ENCODE measurements around the gene SOX30. TPM values are rescaled to one million over a fixed set of nuclear protein-coding genes. Genes with fewer than 3 reads are reported as not detected.
A peak's percentile ranks its signal among the peaks of the same experiment; 100 is the strongest.

SOX30 gene
- total RNA-seq, 1 experiment from 2014 or later: not detected

DNA sequence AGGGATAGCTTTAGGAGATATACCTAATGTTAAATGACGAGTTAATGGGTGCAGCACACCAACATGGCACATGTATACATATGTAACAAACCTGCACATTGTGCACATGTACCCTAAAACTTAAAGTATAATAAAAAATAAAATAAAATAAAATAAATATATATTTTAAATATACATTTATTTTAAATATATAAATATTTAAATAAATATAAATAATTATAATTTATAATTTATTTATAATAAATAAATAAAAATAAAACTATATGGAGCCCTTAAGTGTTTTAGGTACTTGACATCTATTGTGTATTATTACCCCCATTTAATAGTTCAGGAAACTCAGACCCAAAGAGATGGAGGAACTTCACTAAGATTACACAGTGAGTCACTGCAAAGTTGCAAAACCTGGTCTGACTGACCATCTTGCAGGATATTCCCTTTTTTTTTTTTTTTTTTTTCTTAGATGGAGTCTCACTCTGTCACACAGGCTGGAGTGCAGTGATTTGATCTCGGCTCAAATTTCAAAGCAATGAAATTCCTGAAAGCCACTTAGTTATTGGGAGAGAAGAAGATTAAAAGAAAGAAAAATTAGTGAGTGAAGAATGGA is 13.3 kb upstream of the SOX30 start:
- DNase-seq (ENCODE audit: low read depth): peak; percentile 85

DNA sequence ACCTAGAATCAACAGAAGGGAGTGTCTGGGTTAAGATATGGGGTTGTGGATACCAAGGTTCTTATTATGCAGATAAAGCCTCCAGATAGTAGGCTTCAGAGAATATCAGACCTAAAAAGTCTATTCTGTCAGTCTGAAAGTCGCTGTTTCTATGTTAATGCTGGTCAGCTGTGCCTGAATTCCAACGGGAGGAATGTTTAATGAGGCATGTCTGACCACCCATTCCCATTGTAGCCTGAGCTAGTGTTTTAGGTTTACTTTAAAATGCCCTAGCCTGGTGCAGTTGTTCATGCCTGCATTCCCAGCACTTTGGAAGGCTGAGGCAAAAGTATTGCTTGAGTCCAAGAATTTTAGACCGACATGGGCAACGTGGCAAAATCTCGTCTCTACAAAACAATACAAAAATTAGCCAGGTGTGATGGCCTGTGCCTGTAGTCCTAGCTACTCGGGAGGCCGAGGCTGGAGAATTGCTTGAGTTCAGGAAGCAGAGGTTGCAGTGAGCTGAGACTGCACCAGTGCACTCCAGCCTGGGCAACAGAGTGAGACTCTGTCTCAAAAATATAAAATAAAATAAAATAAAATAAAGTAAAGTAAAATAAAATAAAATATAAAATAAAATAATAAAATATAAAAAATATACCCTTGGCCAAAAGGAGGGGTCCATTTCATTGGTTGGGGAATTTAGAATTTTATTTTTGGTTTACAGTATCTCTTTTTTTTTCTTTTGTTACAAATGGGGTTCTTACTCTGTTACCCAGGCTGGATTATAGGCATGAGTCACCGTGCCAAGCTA is 7.8 kb upstream of the SOX30 start:
- no peak for DNase-seq (ENCODE audit: low read depth)

DNA sequence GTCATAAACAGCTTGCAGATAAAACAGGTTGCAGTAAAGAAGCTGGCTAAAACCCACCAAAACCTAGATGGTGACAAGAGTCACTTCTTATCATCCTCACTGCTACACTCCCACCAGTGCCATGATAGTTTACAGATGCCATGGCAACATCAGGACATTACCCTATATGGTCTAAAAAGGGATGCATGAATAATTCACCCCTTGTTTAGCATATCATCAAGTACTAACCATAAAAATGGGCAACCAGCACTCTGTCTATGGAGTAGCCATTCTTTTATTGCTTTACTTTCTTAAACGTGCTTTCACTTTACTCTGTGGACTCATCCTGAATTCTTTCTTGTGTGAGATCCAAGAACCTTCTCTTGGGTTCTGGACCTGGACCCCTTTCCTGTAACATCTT is 6.7 kb upstream of the SOX30 start:
- DNase-seq (ENCODE audit: low read depth): no peak

DNA sequence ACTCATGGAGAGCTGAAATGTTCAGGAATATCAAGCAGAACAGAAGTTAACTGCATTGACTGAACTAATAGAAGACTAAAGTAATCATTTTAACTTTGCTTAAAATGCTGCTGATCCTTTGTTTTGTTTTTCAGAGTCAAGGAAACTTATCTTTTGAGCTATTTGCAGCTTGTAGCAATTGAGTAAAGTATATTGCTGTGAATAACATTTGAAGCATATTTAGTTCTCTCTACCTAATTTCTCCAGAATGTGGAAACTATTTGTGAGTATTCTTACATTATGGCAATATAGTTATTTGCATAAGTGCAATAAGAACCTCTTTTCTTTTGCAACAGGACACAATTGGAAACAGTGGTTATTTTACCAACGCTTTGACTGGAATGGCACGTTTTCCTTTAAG is 5.3 kb upstream of the SOX30 start:
- no peak for DNase-seq (ENCODE audit: low read depth)

DNA sequence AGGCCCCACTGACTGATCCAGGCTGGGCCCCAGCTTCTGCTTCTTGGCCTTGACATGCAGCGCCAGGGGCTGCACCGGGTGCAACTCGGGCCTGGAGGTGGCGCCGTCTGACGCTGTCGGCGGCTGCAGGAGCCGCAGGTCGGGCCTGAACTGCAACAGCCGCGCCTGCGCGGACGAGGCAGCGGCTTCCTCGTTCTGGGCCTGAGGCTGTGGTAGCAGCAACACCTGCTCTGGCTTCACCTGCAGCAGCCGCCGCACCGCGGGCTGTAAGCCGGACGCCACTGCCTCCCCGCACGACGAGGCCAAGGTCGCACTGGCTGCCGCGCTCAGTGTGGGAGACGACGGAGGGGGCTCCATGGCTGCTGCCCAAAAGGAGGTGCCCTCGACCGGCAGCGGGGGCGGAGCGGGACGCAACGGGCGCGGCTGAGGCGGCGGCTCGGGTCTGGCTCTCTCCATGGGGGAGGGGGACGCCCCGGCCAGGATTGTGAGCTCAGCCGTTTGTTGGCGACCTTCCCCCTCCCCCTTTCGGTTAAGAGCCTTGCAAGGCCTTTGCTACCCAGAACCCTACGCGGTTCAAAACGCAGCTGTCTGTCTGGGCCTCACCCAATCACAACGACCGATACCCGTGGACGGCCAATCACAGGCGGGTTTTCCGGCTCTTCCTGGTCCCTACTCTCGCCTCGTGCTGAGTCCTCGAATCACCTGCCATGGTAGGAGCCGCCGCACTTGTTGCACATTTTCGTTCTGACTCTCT is 438 bp downstream of the SOX30 start:
- DNase-seq (ENCODE audit: low read depth): no peak

DNA sequence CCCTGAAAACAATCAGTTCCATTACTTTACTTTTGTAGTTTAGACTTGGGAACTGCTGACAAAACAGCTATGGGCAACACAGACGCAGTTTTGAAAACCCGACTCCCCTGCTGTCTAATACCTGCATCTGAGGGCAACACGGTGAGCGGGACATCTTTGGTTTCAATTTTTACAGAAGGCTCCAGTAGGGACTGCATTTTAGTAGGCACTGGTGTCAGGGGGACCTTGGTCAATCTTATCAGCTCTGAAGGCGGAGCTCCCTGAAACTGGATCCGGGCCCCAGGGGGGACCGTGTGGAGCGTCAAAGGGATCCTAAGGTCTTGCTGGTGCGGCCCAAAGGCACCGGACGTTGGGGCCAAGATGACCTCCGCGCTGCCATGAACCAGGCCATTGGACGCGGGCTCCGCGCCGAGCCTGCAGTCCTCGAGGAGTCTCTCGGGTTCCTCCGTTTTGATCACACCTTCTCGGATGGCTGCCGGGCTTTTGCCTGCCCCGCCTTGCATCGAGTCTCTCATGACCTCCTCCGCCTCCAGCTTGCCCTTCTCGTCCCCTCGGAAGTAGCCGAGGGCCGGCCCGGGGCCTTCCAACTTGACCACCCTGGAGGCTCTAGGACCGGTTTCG is 1.1 kb downstream of the SOX30 start:
- DNase-seq (ENCODE audit: low read depth): no peak

DNA sequence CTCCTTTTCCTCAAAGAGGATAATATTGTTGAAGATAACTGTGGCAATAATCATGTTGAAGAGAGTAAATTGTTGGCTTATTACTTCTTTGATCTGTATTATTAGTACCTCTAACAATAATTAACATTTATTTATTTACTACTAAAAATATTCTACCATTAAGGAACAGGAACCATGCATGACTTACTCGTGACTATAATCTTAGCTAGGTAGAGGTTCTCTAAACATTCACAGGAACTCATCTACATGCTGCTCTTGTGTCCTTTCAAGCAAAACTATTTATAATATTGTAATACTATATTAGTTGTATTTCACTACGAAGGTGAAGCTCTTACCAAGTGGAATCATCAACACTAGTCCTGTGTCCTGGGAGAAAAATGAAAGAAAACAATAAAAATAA is 3.1 kb downstream of the SOX30 start:
- no peak for DNase-seq (ENCODE audit: low read depth)

DNA sequence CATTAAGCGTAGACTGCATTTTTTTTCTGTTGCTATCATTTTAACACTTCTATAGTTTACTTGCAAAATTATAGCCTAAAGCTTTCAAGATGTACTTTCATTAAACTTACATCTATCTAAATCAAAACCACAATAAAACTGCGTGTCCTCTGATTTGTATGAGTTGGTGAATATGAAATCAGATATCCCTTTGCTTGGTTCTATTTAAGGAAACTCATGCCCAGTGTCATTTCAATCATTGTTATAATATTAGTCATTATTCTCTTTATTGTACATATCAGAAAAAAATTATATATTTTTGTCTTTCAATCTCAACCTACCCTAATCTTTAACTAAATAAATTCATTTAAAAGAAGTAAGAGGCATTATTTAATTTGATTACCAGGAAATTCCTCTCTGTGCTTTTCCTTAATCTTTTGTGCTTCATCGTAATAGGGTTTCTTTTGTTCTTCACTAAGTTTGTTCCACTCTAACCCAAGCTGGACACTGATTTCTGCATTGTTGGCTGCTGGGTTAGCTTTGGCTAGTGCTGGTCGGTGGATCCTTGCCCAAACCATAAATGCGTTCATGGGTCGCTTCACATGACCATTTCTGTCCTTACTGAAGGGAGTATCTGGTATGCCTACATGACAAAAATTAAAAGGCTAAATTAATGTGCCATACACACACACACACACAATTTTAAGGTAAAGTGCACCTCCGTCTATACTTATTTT is 3.8 kb downstream of the SOX30 start:
- DNase-seq (ENCODE audit: low read depth): no peak

DNA sequence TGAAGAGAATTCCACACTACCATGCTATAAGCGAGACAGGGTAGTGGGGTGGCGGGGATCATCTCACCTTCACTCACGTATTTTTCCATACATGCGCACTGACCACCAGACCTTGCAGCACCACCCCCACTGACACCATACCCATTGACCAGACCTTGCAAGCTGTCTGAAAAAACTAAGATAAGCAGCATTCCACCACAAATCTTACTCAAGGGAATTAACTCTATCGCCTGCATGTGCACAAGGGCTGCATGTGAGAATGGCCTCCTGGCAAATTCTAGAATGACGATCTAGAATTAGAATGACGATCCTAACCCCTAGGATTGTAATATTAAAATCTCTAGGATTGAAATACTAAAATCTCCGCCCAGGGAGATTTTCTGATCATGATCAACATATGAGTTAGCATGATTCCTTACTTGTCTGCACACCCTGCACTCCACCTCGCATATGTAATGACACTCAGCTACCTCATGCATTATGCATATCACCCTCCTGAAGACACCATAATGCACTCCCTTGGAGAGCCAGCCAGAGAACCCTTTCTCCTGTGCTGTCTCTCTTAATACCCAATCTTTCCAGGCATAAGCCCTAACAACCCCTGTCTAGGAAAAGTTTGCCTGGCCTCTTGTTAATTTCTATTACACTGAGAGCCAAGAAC is 11.7 kb downstream of the SOX30 start:
- DNase-seq (ENCODE audit: low read depth): no peak

DNA sequence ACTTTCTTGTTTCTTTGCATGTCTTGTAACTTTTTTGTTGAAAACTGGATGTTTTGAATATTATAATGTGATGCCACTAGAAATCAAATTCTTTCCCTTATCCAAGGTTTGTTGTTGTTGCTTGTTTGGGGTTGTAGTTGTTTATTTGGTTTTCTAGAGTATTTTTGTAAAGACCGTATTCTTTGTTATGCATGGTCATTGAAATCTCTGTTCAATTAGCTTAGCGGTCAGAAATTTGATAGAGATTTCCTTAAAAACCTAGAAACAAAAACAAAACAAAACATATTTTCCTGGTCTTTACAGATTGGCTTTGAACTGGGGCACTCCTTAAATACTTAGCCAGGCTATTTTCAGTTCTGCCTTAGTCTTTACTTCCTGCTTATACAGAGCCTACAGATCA is 21.9 kb downstream of the SOX30 start:
- DNase-seq (ENCODE audit: low read depth): no peak

DNA sequence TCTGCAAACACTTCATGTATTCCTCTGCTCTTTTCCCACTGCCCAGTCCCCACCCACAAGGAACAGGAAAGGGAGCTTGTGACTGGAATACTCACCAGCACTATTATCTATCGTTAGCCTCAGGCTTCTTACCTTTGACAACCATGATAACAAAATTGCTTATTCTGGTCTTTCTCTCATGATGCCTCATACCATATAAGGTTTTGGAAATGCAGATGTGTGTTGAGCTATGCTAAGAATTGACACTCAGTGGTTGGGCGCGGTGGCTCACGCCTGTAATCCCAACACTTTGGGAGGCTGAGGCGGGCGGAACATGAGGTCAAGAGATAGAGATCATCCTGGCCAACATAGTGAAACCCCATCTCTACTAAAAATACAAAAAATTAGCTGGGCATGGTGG is 25.4 kb downstream of the SOX30 start:
- DNase-seq (ENCODE audit: low read depth): no peak

DNA sequence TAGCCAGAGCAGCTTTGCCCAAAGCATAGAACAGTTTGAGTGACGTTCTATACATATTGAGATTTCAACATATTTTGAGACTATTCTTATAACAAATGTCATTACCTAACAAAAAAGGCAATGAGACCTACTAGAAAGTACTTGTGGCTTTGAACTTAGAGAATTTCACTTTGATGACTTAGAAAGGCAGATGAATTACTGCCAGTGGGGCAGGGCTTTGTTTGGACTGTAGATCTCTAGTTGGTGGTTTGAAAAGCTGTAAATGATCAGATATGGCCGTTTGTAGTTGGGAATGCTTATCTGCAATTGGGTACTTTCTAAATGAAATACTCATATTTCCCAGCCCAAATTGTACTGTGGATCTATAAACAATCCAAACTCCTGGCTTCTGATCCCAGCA is 28.1 kb downstream of the SOX30 start:
- DNase-seq (ENCODE audit: low read depth): no peak

DNA sequence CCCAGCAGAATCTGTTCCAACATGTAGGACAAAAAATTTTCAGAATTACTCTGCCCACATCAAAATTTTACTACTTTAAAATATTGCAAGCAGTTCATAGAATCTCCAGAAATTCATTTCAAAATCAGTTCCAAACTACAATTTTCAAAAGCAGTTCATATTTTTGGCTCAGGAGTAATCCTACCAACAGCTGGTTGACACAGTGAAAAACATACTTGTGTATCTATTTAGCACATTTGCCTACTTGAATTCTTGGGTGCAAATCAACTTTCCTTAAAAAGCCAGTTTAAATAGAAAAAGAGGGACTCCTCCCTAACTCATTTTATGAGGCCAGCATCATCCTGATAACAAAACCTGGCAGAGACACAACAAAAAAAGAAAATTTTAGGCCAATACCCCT is 31.5 kb downstream of the SOX30 start:
- DNase-seq (ENCODE audit: low read depth): no peak

DNA sequence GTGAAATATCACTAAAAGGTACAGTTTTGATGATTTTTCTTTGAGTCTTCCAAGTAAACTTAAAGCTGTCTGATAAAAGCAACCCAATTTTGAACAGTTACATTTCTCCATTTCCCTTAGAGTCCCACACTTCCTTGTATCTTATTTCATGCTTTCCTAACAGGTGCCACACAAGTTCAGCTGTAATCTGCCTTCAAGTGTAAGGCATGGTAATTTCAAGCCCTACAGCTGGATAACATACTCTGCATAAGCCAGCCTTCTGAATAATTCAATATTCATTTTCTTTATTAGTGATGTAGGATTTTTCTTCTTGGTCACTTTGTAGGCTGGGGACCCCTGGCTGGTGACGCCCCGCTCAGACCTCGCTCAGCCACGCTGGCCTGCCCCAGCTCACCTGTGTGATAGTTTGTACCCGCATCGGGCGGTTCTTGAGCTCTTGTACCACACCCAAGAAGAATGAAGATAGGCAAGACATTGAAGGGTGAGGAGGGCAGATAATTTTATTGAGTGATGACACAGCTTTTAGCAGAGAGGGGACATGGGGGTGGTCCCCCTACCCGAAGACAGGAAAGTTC is 34.0 kb downstream of the SOX30 start:
- DNase-seq (ENCODE audit: low read depth): no peak

DNA sequence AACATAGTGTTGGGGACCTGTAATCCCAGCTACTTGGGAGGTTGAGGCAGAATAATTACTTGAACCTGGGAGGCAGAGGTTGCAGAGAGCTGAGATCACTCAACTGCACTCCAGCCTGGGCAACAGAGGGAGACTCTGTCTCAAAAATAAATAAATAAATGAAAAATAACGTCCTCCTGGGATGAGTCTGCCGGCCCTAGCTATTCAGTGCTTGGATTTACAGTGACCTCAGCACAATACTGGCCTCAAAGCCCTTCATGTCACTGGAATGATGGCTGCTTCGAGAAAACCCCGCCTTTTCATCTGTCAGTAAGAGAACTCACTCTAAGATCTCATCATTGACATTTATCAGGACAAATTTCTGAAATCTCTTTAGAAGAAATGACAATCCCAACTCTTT is 35.5 kb downstream of the SOX30 start:
- DNase-seq (ENCODE audit: low read depth): no peak

DNA sequence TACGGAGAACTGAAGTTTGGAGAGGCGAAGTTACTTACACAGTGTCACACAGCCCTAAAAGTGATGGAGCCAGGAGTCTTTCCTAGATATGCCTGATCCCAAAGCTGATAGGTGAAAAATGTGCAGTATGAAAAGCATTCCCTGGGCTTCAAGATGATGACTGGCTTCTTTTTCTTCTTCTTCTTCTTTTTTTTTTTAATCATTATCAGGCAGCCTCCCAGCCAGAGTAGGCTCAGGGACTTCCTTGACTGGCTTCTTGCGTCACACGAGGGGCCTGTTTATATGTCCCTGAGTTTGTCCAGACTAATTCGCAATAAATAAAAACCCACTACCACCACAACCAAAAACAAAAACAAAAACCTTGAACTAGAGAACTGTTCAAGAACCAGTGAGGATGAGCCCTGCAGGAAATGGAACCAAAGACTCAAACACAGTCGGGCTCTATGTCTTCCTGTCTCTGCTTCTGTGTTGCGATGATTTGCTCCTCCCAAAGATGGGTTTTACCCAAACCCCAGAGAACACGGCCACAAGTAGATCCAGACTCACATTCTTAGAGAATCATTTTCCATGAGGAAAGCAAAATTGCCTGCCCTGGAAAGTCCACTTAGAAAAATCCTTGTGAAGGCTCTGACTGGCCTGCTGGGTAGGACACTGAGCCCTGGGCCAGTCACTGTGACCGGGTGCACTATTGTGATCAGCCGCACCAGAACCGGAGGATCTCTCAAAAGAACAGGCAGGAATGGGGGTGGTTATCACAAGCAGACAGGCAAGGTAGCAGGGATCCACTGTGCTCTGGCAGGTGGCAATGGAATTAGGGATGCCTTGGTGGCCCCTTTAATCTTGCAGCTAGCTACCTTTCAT is 38.6 kb downstream of the SOX30 start:
- DNase-seq (ENCODE audit: low read depth): no peak

DNA sequence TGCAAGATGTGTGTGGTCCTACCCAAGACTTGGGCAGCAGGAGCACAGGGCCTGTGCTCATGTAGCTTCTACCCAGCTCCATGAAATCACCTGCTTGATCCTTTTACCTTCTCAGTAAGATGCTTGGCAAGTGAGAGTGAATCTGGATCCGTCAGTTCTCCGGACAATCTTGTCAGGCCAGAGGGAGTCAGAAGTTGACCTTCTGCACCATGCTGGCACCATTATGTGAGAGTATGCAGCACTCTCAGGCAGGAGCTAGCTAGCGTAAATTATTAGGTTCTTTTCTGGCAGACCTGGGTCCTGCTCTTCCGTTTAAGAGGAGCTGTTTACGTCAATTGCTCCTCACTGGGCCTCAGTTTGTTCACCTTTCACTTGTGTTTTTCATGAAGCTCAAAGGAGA is 39.7 kb downstream of the SOX30 start:
- DNase-seq (ENCODE audit: low read depth): no peak

DNA sequence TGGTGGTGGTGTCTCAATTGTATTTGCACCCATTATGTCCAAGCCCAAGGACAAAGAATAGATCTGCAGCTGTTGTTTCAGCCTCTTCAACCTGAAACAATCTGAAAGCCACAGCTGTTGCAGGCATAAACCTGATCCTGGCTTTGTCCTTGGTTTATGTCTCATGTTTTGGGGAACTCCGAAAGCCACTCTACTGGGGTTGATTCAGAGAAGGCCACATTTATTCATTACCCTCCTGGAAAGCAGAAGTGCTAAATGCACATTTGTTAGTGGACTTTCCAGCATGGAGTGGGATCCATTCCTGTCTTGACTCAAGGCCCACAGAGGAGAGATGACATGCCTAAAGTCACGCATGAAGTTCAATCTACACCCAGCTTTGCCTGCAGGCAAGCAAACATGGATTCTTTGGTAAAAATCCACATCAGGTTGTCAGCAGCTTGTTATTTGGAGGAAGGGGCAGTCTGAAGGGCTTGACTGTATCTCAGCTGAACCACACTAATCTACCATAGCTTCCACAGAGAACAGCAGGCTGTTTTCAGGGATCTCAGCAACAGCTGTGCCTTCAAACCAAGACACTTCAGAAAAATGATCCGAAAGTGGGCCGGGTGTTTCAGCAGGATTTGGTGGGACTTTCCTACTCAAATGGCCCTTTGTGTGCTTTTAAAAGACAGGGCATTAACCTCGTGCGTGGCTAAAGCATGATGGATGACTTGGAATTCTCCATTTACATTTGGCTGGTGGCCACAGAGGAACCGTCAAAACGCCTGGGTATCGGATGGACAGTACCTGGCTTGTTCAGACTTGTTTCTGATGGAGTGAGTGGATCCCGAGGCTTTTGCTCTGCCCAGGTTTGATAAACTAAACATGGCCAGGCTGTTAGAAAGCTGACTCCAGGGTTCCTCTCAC is 40.4 kb downstream of the SOX30 start:
- no peak for DNase-seq (ENCODE audit: low read depth)

DNA sequence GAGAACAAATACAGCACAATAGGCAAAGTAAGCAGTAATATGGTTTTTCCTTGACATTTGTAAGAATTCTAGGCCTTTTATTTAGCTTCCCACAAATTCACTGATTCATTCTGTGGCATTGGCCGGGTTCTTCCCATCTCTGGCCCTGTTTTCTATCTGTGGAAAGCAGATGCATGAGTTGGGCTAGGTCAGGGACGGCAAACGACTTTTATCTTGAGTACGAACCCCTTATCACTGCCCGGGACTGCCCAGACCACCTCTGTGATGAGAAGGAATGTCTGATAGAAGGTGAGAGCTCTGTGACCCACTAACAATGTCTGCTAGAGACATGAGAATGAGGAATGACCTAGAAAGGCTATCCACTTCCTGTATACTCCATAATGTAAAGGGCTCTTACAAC is 41.2 kb downstream of the SOX30 start:
- DNase-seq (ENCODE audit: low read depth): no peak

Data from HT1080 (cell line).